Esophagus (tissue), 2 donors: ENCODE measurements around the gene SRRT. TPM values are rescaled to one million over a fixed set of nuclear protein-coding genes. Genes with fewer than 3 reads are reported as not detected.

Experiments
- H3K27ac ChIP-seq, 2 donors: one replicate each; pipeline ENCODE4 v1.5.1; 2013; ENCODE audit warnings: low read depth in 2 of 2, mild to moderate bottlenecking in 2 of 2, inconsistent platforms in 1 of 2, low read length in 1 of 2, moderate library complexity in 1 of 2
- H3K27me3 ChIP-seq, 2 donors: one replicate each; pipeline ENCODE4 v1.6.1; 2013; ENCODE audit warnings: low read length in 2 of 2, control low read depth in 1 of 2, mild to moderate bottlenecking in 1 of 2; ENCODE audit not compliant: insufficient read depth in 2 of 2, control insufficient read depth in 1 of 2
- H3K36me3 ChIP-seq, 2 donors: one replicate each; pipeline ENCODE4 v1.6.1; 2013; ENCODE audit warnings: low read length in 1 of 2; ENCODE audit not compliant: control insufficient read depth in 2 of 2, insufficient read depth in 2 of 2
- H3K4me1 ChIP-seq, 2 donors: one replicate each; pipeline ENCODE4 v1.6.1; 2013; ENCODE audit warnings: low read length in 1 of 2; ENCODE audit not compliant: control insufficient read depth in 2 of 2, insufficient read depth in 2 of 2
- H3K4me3 ChIP-seq, 2 donors: one replicate each; pipeline ENCODE4 v1.5.1; 2013; ENCODE audit warnings: low read length in 2 of 2, mild to moderate bottlenecking in 2 of 2, low read depth in 1 of 2, moderate library complexity in 1 of 2
- H3K9me3 ChIP-seq, 2 donors: one replicate each; pipeline ENCODE4 v1.6.1; 2013; ENCODE audit warnings: mild to moderate bottlenecking in 2 of 2, low read depth in 1 of 2, low read length in 1 of 2, moderate library complexity in 1 of 2; ENCODE audit not compliant: control insufficient read depth in 2 of 2, insufficient read depth in 1 of 2
- WGBS, 2 donors: extraction: QIAGEN DNeasy Blood & Tissue Kit; methylation state at CpG; one replicate each; pipeline ENCODE4 v1.1.7; 2013; 5-methylcytosine and 5-hydroxymethylcytosine counted together
- polyA plus RNA-seq, 2 donors: library from polyadenylated mRNA; stranded (reverse); fragments of 200-250 nt; gene quantifications; one replicate each; pipeline ENCODE4 v1.2.3, GENCODE V29; 2013
- donor health status: healthy with polysubstance abuse.
- donor health status: Bipolar disorder and iron deficiency.

SRRT gene
- polyA plus RNA-seq, 2 donors, result 70.7 to 105 TPM

- Histone ChIP-seq H3K4me1 (peaks cover 0 to 8% of the 10 kb centered on the region in 2 donors), H3K27me3 (no peaks in the 10 kb centered on the region), H3K27ac (peak overlapping the region; percentile 89 to 96), H3K36me3 (peaks cover 0 to 18% of the 10 kb centered on the region in 2 donors), H3K9me3 (no peaks in the 10 kb centered on the region), H3K4me3 (peak overlapping the region; percentile 79 to 81)
- WGBS, 2 donors, result 33 to 42% methylated on average over 42 to 46 of the region's 46 CpGs
Observed at GRCh38 chr7:100865938-100866728, 8.8 kb upstream of the SRRT start.

GRCh38 chr7:100866729-100867039 lies 8.2 kb upstream of the SRRT start:
- Histone ChIP-seq H3K27ac (peak overlapping the region; percentile 89 to 96), H3K4me3 (peak overlapping the region; percentile 79 to 81), H3K36me3 (peaks cover 0 to 18% of the 10 kb centered on the region in 2 donors), H3K4me1 (peaks cover 0 to 8% of the 10 kb centered on the region in 2 donors), H3K9me3 (no peaks in the 10 kb centered on the region), H3K27me3 (no peaks in the 10 kb centered on the region)
- 29 to 46% methylated on average over 5 of the region's 5 CpGs for whole genome bisulfite sequencing, 2 donors

GRCh38 chr7:100867040-100867775 lies 7.7 kb upstream of the SRRT start, which contains the start of gene TRIP6:
TRIP6 (plus strand) TSS chr7:100867387; CDS start chr7:100867498, 111 bp downstream.
- peak within 1 kb of the TSS; percentile 89 to 96 for H3K27ac ChIP-seq
- peaks cover 0 to 8% of the 10 kb centered on the region in 2 donors for H3K4me1 ChIP-seq
- H3K36me3 ChIP-seq, result peaks cover 0 to 18% of the 10 kb centered on the region in 2 donors
- H3K9me3 ChIP-seq, result no peaks in the 10 kb centered on the region
- peak within 1 kb of the TSS; percentile 79 to 81 for H3K4me3 ChIP-seq
- no peaks in the 10 kb centered on the region for H3K27me3 ChIP-seq
- 2 to 5% methylated on average over 40 to 42 of the region's 42 CpGs for WGBS, 2 donors

GRCh38 chr7:100867776-100868485 lies 7.0 kb upstream of the SRRT start:
- H3K4me3 ChIP-seq, result peak overlapping the region; percentile 79 to 81
- H3K27ac ChIP-seq, result peak overlapping the region; percentile 89 to 96
- 20 to 25% methylated on average over 26 to 27 of the region's 27 CpGs for WGBS, 2 donors
- peaks cover 0 to 8% of the 10 kb centered on the region in 2 donors for H3K4me1 ChIP-seq
- no peaks in the 10 kb centered on the region for H3K9me3 ChIP-seq
- H3K36me3 ChIP-seq, result peaks cover 0 to 18% of the 10 kb centered on the region in 2 donors
- H3K27me3 ChIP-seq, result no peaks in the 10 kb centered on the region

GRCh38 chr7:100873599-100874299 lies 1.2 kb upstream of the SRRT start:
- H3K27ac ChIP-seq, result peak overlapping the region; percentile 97 to 99
- peak overlapping the region in 1 of 2 donors; percentile 90 for H3K4me3 ChIP-seq
- 85 to 87% methylated on average over 10 of the region's 10 CpGs for WGBS, 2 donors
- no peaks in the 10 kb centered on the region for H3K27me3 ChIP-seq
- no peaks in the 10 kb centered on the region for H3K4me1 ChIP-seq
- H3K36me3 ChIP-seq, result peaks cover 0 to 21% of the 10 kb centered on the region in 2 donors
- H3K9me3 ChIP-seq, result no peaks in the 10 kb centered on the region

GRCh38 chr7:100874300-100874576 lies 665 bp upstream of the SRRT start:
- Histone ChIP-seq H3K4me3 (peak overlapping the region; percentile 87 to 90), H3K36me3 (peaks cover 0 to 21% of the 10 kb centered on the region in 2 donors), H3K27ac (peak overlapping the region; percentile 97 to 99), H3K9me3 (no peaks in the 10 kb centered on the region), H3K27me3 (no peaks in the 10 kb centered on the region), H3K4me1 (no peaks in the 10 kb centered on the region)
- 46 to 54% methylated on average over 8 of the region's 8 CpGs for WGBS, 2 donors

GRCh38 chr7:100875356-100875751 lies 451 bp downstream of the SRRT start:
- peaks cover 0 to 20% of the 10 kb centered on the region in 2 donors for H3K36me3 ChIP-seq
- H3K4me1 ChIP-seq, result no peaks in the 10 kb centered on the region
- 0 to 1% methylated on average over 37 to 39 of the region's 39 CpGs for WGBS, 2 donors
- peak overlapping the region; percentile 98 for H3K27ac ChIP-seq
- H3K27me3 ChIP-seq, result no peaks in the 10 kb centered on the region
- H3K4me3 ChIP-seq, result peak overlapping the region; percentile 87 to 90
- H3K9me3 ChIP-seq, result no peaks in the 10 kb centered on the region

- Histone ChIP-seq H3K4me1 (no peaks in the 10 kb centered on the region), H3K36me3 (peaks cover 13 to 20% of the 10 kb centered on the region in 2 donors), H3K27ac (no peak overlapping the region), H3K4me3 (no peak overlapping the region), H3K9me3 (no peaks in the 10 kb centered on the region), H3K27me3 (no peaks in the 10 kb centered on the region)
- 76 to 78% methylated on average over 7 of the region's 7 CpGs for WGBS, 2 donors
Observed at GRCh38 chr7:100878013-100878412, 3.1 kb downstream of the SRRT start.

- H3K36me3 ChIP-seq, result peaks cover 13 to 19% of the 10 kb centered on the region in 2 donors
- H3K9me3 ChIP-seq, result no peaks in the 10 kb centered on the region
- no peaks in the 10 kb centered on the region for H3K4me1 ChIP-seq
- H3K27me3 ChIP-seq, result no peaks in the 10 kb centered on the region
- no peak overlapping the region for H3K4me3 ChIP-seq
- no peak overlapping the region for H3K27ac ChIP-seq
- WGBS, 2 donors, result 81 to 82% methylated on average over 6 of the region's 6 CpGs
Observed at GRCh38 chr7:100878685-100879084, 3.8 kb downstream of the SRRT start.
